K562 (cell line): Measurements from ENCODE around the gene SCARF1. TPM values are rescaled to one million over a fixed set of nuclear protein-coding genes. Genes with fewer than 3 reads are reported as not detected.

Experiments
- ATAC-seq: fragments of 200-7000 bp; cut with Tn5 transposase; 3 replicates; pipeline ENCODE4 v1.9.1; 2020; ENCODE audit warnings: moderate library complexity
- BruUV-seq: library from RNA; stranded (reverse); fragments of 400-500 nt; replicated peaks from 2 replicates; lab custom pipeline; 2021; lab: Mats Ljungman, UMichigan
- CTCF ChIA-PET: fragments of 300-600 bp; formaldehyde crosslinking; extraction: SDS; loops from one replicate; lab custom pipeline; 2021; ENCODE audit warnings: low intra/inter-chr PET ratio; lab: Yijun Ruan, JAX
- POLR2A ChIA-PET: fragments of 300-600, 350-650 bp; sonication (Branson Sonifier 250); formaldehyde crosslinking; extraction: SDS; loops from one replicate; lab custom pipeline; 2021; ENCODE audit warnings: antibody characterized with exemption, inconsistent platforms; lab: Yijun Ruan, JAX
- DNase-seq, 4 experiments: peaks; one replicate each; pipeline versions ENCODE4 v3.0.0 to v3.0.0-alpha.2; 2011 to 2018; ENCODE audit warnings: low spot score in 3 of 4, mixed read lengths in 3 of 4; ENCODE audit errors: extremely low read depth in 1 of 4
- FAIRE-seq: peaks from 2 replicates; lab custom pipeline; 2011; peaks lifted over from hg19 to GRCh38; lab: Jason Lieb, UNC
- H2AFZ ChIP-seq: 2 replicates; pipeline ENCODE4 v1.6.0; 2011; ENCODE audit warnings: low read depth, low read length, control low read depth, inconsistent platforms
- H3K27ac ChIP-seq: fragments of 200-600 bp; 3 replicates; pipeline ENCODE4 v1.8.0; 2011; ENCODE audit warnings: low read depth, mild to moderate bottlenecking, control low read depth, inconsistent platforms, low read length, moderate library complexity, mixed read lengths; ENCODE audit errors: extremely low read depth
- H3K27me3 ChIP-seq, 2 experiments: fragments of 300-600 bp in 1 of 2; 2 replicates in 1 of 2; 3 replicates in 1 of 2; pipeline versions ENCODE4 v1.6.0 to v1.8.0; 2011; ENCODE audit warnings: inconsistent platforms in 2 of 2, low read length in 2 of 2, mild to moderate bottlenecking in 1 of 2, mixed read lengths in 1 of 2, moderate library complexity in 1 of 2; ENCODE audit not compliant: control insufficient read depth in 2 of 2, insufficient read depth in 2 of 2
- H3K36me3 ChIP-seq: fragments of 300-600 bp; 3 replicates; pipeline ENCODE4 v1.8.0; 2011; ENCODE audit warnings: mild to moderate bottlenecking, low read length, inconsistent platforms; ENCODE audit not compliant: control insufficient read depth, insufficient read depth
- H3K4me1 ChIP-seq, 2 experiments: fragments of 200-600 bp in 1 of 2; replicated peaks in 1 of 2; 2 replicates in 1 of 2; 3 replicates in 1 of 2; pipeline versions ENCODE4 v1.5.1 to v1.8.0; 2011; ENCODE audit warnings: inconsistent platforms in 2 of 2, low read length in 2 of 2, mild to moderate bottlenecking in 1 of 2, mixed read lengths in 1 of 2, moderate library complexity in 1 of 2; ENCODE audit not compliant: control insufficient read depth in 2 of 2, insufficient read depth in 2 of 2
- H3K4me2 ChIP-seq: 2 replicates; pipeline ENCODE4 v1.6.1; 2011; ENCODE audit warnings: low read length, control low read depth, inconsistent platforms, mixed read lengths; ENCODE audit not compliant: insufficient read depth
- H3K4me3 ChIP-seq: fragments of 200-600 bp; sonication (generic), shearing (Covaris generic); 2 replicates; pipeline ENCODE4 v1.5.1; 2016; ENCODE audit warnings: control low read depth, inconsistent platforms
- H3K79me2 ChIP-seq: fragments of 200-600 bp; 3 replicates; pipeline ENCODE4 v1.8.0; 2011; ENCODE audit warnings: low read length, inconsistent platforms; ENCODE audit not compliant: control insufficient read depth, insufficient read depth
- H3K9ac ChIP-seq, 2 experiments: 2 replicates each; pipeline versions ENCODE4 v1.6.0 to v1.6.1; 2011; ENCODE audit warnings: low read depth in 2 of 2, low read length in 2 of 2, control low read depth in 1 of 2, inconsistent platforms in 1 of 2, mild to moderate bottlenecking in 1 of 2, mixed read lengths in 1 of 2; ENCODE audit not compliant: insufficient read depth in 1 of 2
- H3K9me1 ChIP-seq: one replicate; pipeline ENCODE4 v1.6.0; 2011; ENCODE audit warnings: inconsistent platforms, mild to moderate bottlenecking, low read length, moderate library complexity; ENCODE audit not compliant: control insufficient read depth, insufficient read depth
- H3K9me3 ChIP-seq: replicated peaks from 2 replicates; pipeline ENCODE4 v1.5.1; 2011; ENCODE audit warnings: low read depth, low read length, inconsistent platforms; ENCODE audit not compliant: control insufficient read depth, insufficient read depth
- H4K20me1 ChIP-seq: replicated peaks from 2 replicates; pipeline ENCODE4 v1.6.1; 2011; ENCODE audit warnings: low read length, inconsistent platforms, mixed read lengths; ENCODE audit not compliant: control insufficient read depth, insufficient read depth
- ARNT ChIP-seq, 2 experiments: fragments of 450-650 bp; IDR thresholded peaks; 2 replicates each; pipeline ENCODE4 v1.6.1; 2016; ENCODE audit warnings: mild to moderate bottlenecking in 1 of 2
- CEBPG ChIP-seq, 3 experiments: fragments of 200-800 bp in 1 of 3; sonication (Bioruptor generic) in 1 of 3; sonication (generic) in 1 of 3; formaldehyde crosslinking in 1 of 3; IDR thresholded peaks in 2 of 3; conservative IDR thresholded peaks in 1 of 3; 2 replicates each; pipeline versions ENCODE4 v1.6.1 to v1.8.0; 2016 to 2022; ENCODE audit warnings: missing compliant biosample characterization in 2 of 3, missing genetic modification characterization in 2 of 3, mild to moderate bottlenecking in 1 of 3, missing genetic modification reagents in 1 of 3
- CREM ChIP-seq: IDR thresholded peaks from 2 replicates; pipeline ENCODE4 v1.6.1; 2014; ENCODE audit warnings: antibody characterized with exemption, low read depth
- CSDE1 ChIP-seq, 2 experiments: fragments of 450-650 bp; IDR thresholded peaks; 2 replicates each; pipeline ENCODE4 v1.6.1; 2016; ENCODE audit warnings: mild to moderate bottlenecking in 1 of 2
- ETS2 ChIP-seq: IDR thresholded peaks from 2 replicates; pipeline ENCODE4 v1.6.1; 2016; ENCODE audit warnings: borderline replicate concordance, missing genetic modification characterization, mild to moderate bottlenecking, moderate library complexity, missing compliant biosample characterization; ENCODE audit not compliant: poor library complexity, severe bottlenecking
- FOXK2 ChIP-seq, 2 experiments: fragments of 450-650 bp; IDR thresholded peaks in 1 of 2; conservative IDR thresholded peaks in 1 of 2; 2 replicates each; pipeline ENCODE4 v1.6.1; 2016; ENCODE audit warnings: low read depth in 2 of 2, mild to moderate bottlenecking in 1 of 2
- HDAC6 ChIP-seq: IDR thresholded peaks from 2 replicates; pipeline ENCODE4 v1.6.1; 2012; ENCODE audit warnings: low read depth, mild to moderate bottlenecking, control low read depth, inconsistent platforms, low read length, moderate library complexity
- NUFIP1 ChIP-seq: fragments of 450-650 bp; IDR thresholded peaks from 2 replicates; pipeline ENCODE4 v1.6.1; 2018; ENCODE audit not compliant: partially characterized antibody
- RB1 ChIP-seq: fragments of 450-650 bp; IDR thresholded peaks from 2 replicates; pipeline ENCODE4 v1.6.1; 2017; ENCODE audit warnings: low read depth, mild to moderate bottlenecking
- RBM34 ChIP-seq: fragments of 200-400 bp; formaldehyde crosslinking; IDR thresholded peaks from 2 replicates; pipeline ENCODE4 v1.6.1; 2018; ENCODE audit warnings: low read length, borderline replicate concordance; ENCODE audit not compliant: insufficient read depth
- SAP30 ChIP-seq: fragments of 200-600 bp; sonication (generic); IDR thresholded peaks from 2 replicates; pipeline ENCODE4 v1.6.1; 2012; ENCODE audit warnings: borderline replicate concordance, low read depth, mild to moderate bottlenecking, moderate library complexity, low read length, control low read depth, inconsistent platforms; ENCODE audit not compliant: insufficient read depth, poor library complexity, severe bottlenecking
- SMAD1 ChIP-seq: fragments of 150-350 bp; IDR thresholded peaks from 2 replicates; pipeline ENCODE4 v1.6.1; 2014; ENCODE audit warnings: low read length, low read depth; ENCODE audit not compliant: partially characterized antibody
- SPI1 ChIP-seq: IDR thresholded peaks from 2 replicates; pipeline ENCODE4 v1.6.1; 2011; ENCODE audit warnings: low read depth, low read length, control low read depth, borderline replicate concordance
- TBP ChIP-seq: optimal IDR thresholded peaks from 2 replicates; pipeline ENCODE3; 2011; ENCODE audit warnings: low read depth, low read length, improper control_type of control experiment
- TFAP4 ChIP-seq: sonication (generic); formaldehyde crosslinking; IDR thresholded peaks from 2 replicates; pipeline ENCODE4 v1.8.0; 2022; ENCODE audit warnings: missing genetic modification reagents, mild to moderate bottlenecking, moderate library complexity, borderline replicate concordance
- ZFP36 ChIP-seq: fragments of 150-350 bp; IDR thresholded peaks from 2 replicates; pipeline ENCODE4 v1.6.1; 2018; ENCODE audit warnings: low read length, low read depth; ENCODE audit not compliant: partially characterized antibody
- ZNF277 ChIP-seq: fragments of 250-450 bp; sonication (Bioruptor Pico); IDR thresholded peaks from 2 replicates; pipeline ENCODE4 v1.8.0; 2022; ENCODE audit warnings: inconsistent platforms, mild to moderate bottlenecking, moderate library complexity, borderline replicate concordance
- ZNF561 ChIP-seq: fragments of 450-650 bp; formaldehyde crosslinking; conservative IDR thresholded peaks from 2 replicates; pipeline ENCODE4 v1.4.0; 2020; ENCODE audit warnings: mild to moderate bottlenecking, moderate library complexity
- WGBS: fragments of 100-300 bp; shearing (Covaris generic); methylation state at CpG from one replicate; pipeline ENCODE4 v1.1.6; 2016; ENCODE audit warnings: low coverage, mixed read lengths; ENCODE audit not compliant: insufficient coverage; ENCODE audit errors: missing lambda C conversion rate; 5-methylcytosine and 5-hydroxymethylcytosine counted together
- in situ Hi-C: fragments of 300-500 bp; cut with MboI; formaldehyde crosslinking; loops from 4 replicates; pipeline ENCODE4 v1.15.0; 2018; ENCODE audit warnings: inconsistent platforms, mixed read lengths
- intact Hi-C: fragments of 100-400 bp; cut with micrococcal nuclease; formaldehyde crosslinking; loops from 2 replicates; pipeline ENCODE4 v1.14.2; 2022
- polyA plus RNA-seq, 8 experiments: library from polyadenylated mRNA; depleted of rRNA in 4 of 8; stranded (reverse) in 5 of 8; unstranded in 3 of 8; fragments of >200 nt; fragmentation: Nextera tagmentation in 2 of 8; fragmentation: Illumina TruSeq in 1 of 8; extraction: Ambion mirVana in 2 of 8; extraction: Trizol in 1 of 8; gene quantifications; 2 replicates each; pipeline versions ENCODE4 v1.2.1 to v1.2.3, GENCODE V29; 2011 to 2014; ENCODE audit warnings: inconsistent platforms in 1 of 8, missing spikeins in 1 of 8
- total RNA-seq, 7 experiments: library from RNA; depleted of rRNA in 6 of 7; stranded (reverse); fragments of >200 nt in 6 of 7; fragmentation: Illumina TruSeq in 2 of 7; extraction: Trizol in 2 of 7; gene quantifications; 2 replicates each; pipeline versions ENCODE4 v1.2.1 to v1.2.3, GENCODE V29; 2011 to 2021; ENCODE audit warnings: low replicate concordance in 1 of 7

SCARF1 gene
- total and polyA plus RNA-seq, 9 of the 15 experiments (the other 6 are each of a cell fraction or from before 2014, with no cell fraction given): 0.04 to 2.1 (median 0.63) TPM

- H3K4me1 ChIP-seq: peaks cover 9 to 40% of the 10 kb centered on the region in 2 experiments
- H4K20me1 ChIP-seq: peaks cover 8% of the 10 kb centered on the region; the same call in 1 of the 2 replicates
- ChIA-PET CTCF (no interaction called here), POLR2A (interaction anchor here (0.6 to 3.3 kb wide), 4 partner anchors 10 to 53 kb away, joined by 3 to 25 read pairs (median 4); no protein-coding TSS in a partner anchor)
- no peaks in the 10 kb centered on the region for H3K79me2 ChIP-seq
- no peaks in the 10 kb centered on the region for H3K9me1 ChIP-seq
- H3K9me3 ChIP-seq: no peaks in the 10 kb centered on the region
- H3K9ac ChIP-seq: peak overlapping the region; percentile 83 to 94; a peak in 3 of 4 replicates
- 7% methylated on average over 5 of the region's 39 CpGs for WGBS
- BruUV-seq: no TSS peak
- in situ Hi-C loops (no loop called here), intact Hi-C loops (no loop called here)
- peak overlapping the region; percentile 92; the same call in 1 of the 3 replicates for H3K27ac ChIP-seq
- peak; percentile 25 to 60 (median 42) for DNase-seq
- ATAC-seq: no peak
- no peaks in the 10 kb centered on the region for H3K27me3 ChIP-seq
- peak overlapping the region; percentile 86 for H2AFZ ChIP-seq
- peak; percentile 58 for FAIRE-seq
- peak overlapping the region; percentile 90; the same call in 1 of the 2 replicates for H3K4me2 ChIP-seq
- no peaks in the 10 kb centered on the region for H3K36me3 ChIP-seq
- H3K4me3 ChIP-seq: peak overlapping the region; percentile 66
- no peak for TF ChIP-seq ZNF277 (CRISPR knock-in tag)
- TF ChIP-seq SMAD1: no peak
- peak; percentile 72 to 76; a peak in 3 of 4 replicates for TF ChIP-seq FOXK2 (conservative IDR thresholded peaks at IDR 0.05 in 1 of 2, IDR thresholded peaks at IDR 0.05 in 1 of 2; ENCODE audit: low read depth in 2 of 2)
- no peak for TF ChIP-seq ZNF561
- 0 out of 2 replicates have a peak, but pooled peaks have one; percentile 6 for TF ChIP-seq CREM
- no peak for TF ChIP-seq RBM34
- TF ChIP-seq NUFIP1: no peak
- TF ChIP-seq ARNT (IDR thresholded peaks at IDR 0.05): no peak
- peak; percentile 12; the same call in 1 of the 2 replicates for TF ChIP-seq TFAP4 (CRISPR knock-in tag)
- no peak for TF ChIP-seq ETS2
- TF ChIP-seq SPI1: peak; percentile 99
- peak; percentile 41 for TF ChIP-seq ZFP36
- TF ChIP-seq TBP: peak; percentile 18
- peak; percentile 11 for TF ChIP-seq SAP30
- TF ChIP-seq CEBPG (CRISPR knock-in tag; IDR thresholded peaks at IDR 0.05): peak; percentile 67; the same call in 1 of the 2 replicates
- TF ChIP-seq CEBPG (tag; conservative IDR thresholded peaks at IDR 0.05 in 1 of 2, IDR thresholded peaks at IDR 0.05 in 1 of 2): peak in 1 of 2 experiments; percentile 22; a peak in 1 of 4 replicates
- 0 out of 2 replicates have a peak, but pooled peaks have one; percentile 27 for TF ChIP-seq RB1
- no peak for TF ChIP-seq CSDE1 (IDR thresholded peaks at IDR 0.05)
- TF ChIP-seq HDAC6: no peak
Observed at GRCh38 chr17:1627182-1627981, 18.1 kb downstream of the SCARF1 start.
